ENCODE results near the gene HOGA1.

HOGA1 gene

DNA sequence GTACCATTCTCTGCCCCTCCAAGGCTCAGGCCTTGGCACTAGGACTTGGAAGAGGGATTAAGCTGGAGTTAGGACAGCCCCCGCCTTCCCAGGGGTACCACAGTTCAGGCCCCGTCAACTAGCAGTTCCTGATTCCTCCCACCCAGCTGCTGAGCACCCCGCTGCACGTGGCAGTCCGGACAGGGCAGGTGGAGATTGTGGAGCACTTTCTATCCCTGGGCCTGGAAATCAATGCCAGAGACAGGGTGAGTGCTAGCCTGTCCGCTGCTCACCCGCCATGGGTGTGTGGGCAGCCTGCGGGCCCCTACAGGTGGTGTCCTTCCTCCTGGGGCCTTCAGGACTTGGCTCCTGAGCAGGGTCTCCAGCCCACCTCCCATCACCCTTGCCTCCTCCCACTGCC is 2.0 kb upstream of the HOGA1 start:
- TF ChIP-seq, protein P1, sequence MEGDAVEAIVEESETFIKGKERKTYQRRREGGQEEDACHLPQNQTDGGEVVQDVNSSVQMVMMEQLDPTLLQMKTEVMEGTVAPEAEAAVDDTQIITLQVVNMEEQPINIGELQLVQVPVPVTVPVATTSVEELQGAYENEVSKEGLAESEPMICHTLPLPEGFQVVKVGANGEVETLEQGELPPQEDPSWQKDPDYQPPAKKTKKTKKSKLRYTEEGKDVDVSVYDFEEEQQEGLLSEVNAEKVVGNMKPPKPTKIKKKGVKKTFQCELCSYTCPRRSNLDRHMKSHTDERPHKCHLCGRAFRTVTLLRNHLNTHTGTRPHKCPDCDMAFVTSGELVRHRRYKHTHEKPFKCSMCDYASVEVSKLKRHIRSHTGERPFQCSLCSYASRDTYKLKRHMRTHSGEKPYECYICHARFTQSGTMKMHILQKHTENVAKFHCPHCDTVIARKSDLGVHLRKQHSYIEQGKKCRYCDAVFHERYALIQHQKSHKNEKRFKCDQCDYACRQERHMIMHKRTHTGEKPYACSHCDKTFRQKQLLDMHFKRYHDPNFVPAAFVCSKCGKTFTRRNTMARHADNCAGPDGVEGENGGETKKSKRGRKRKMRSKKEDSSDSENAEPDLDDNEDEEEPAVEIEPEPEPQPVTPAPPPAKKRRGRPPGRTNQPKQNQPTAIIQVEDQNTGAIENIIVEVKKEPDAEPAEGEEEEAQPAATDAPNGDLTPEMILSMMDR (IDR thresholded peaks at IDR 0.05; ENCODE audit: low read length) = no peak
- TF ChIP-seq EZH2 (IDR thresholded peaks at IDR 0.05; ENCODE audit: borderline replicate concordance, low read length) = no peak

DNA sequence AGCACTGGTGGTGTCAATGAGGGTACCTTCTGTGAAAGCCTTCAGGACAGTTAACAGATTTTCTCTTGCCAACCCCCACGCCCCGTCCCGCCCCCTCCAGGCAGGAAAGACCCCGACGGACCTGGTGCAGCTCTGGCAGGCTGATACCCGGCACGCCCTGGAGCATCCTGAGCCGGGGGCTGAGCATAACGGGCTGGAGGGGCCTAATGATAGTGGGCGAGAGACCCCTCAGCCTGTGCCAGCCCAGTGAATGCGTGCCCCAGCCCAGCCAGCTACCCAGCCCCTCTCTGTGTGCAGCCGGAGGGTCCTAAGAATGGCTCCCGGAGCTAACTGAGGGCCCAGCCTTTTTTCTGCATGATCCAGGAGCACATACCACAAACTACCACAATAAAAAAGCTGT is 713 bp upstream of the HOGA1 start:
- Histone ChIP-seq H3K9me3 (ENCODE audit: low read length) (no peaks in the 10 kb centered on the region), H3K27me3 (ENCODE audit: insufficient read depth, low read length) (no peaks in the 10 kb centered on the region), H3K27ac (ENCODE audit: low read depth, low read length, poor library complexity, severe bottlenecking) (no peak overlapping the region), H3K79me2 (ENCODE audit: insufficient read depth, low read length) (no peaks in the 10 kb centered on the region), H3F3A (ENCODE audit: insufficient read depth, low read length) (no peaks in the 10 kb centered on the region), H3K4me2 (ENCODE audit: low read length) (no peak overlapping the region), H4K20me1 (ENCODE audit: insufficient read depth, low read length) (no peaks in the 10 kb centered on the region), H3K9me2 (ENCODE audit: low read depth, low read length) (no peaks in the 10 kb centered on the region), H2AFZ (ENCODE audit: low read length) (no peak overlapping the region), H3K36me3 (ENCODE audit: insufficient read depth, low read length) (no peaks in the 10 kb centered on the region), H3K4me3 (ENCODE audit: low read depth, low read length, poor library complexity, severe bottlenecking) (no peak overlapping the region), H3K9ac (ENCODE audit: low read length) (no peak overlapping the region), H3K4me1 (ENCODE audit: insufficient read depth, low read length, severe bottlenecking) (no peaks in the 10 kb centered on the region)
- TF ChIP-seq, protein P1 (IDR thresholded peaks at IDR 0.05; ENCODE audit: low read length) = no peak
- no peak for TF ChIP-seq EZH2 (IDR thresholded peaks at IDR 0.05; ENCODE audit: borderline replicate concordance, low read length)

More for the DNA sequence above, 2.0 kb upstream of the HOGA1 start:
- Histone ChIP-seq H3K4me2 (ENCODE audit: low read length) (no peak overlapping the region), H3K79me2 (ENCODE audit: insufficient read depth, low read length) (no peaks in the 10 kb centered on the region), H3K9me3 (ENCODE audit: low read length) (no peaks in the 10 kb centered on the region), H3K36me3 (ENCODE audit: insufficient read depth, low read length) (no peaks in the 10 kb centered on the region), H3F3A (ENCODE audit: insufficient read depth, low read length) (no peaks in the 10 kb centered on the region), H4K20me1 (ENCODE audit: insufficient read depth, low read length) (no peaks in the 10 kb centered on the region), H3K4me1 (ENCODE audit: insufficient read depth, low read length, severe bottlenecking) (no peaks in the 10 kb centered on the region), H3K27ac (ENCODE audit: low read depth, low read length, poor library complexity, severe bottlenecking) (no peak overlapping the region), H3K9ac (ENCODE audit: low read length) (no peak overlapping the region), H3K9me2 (ENCODE audit: low read depth, low read length) (no peaks in the 10 kb centered on the region), H2AFZ (ENCODE audit: low read length) (no peak overlapping the region), H3K27me3 (ENCODE audit: insufficient read depth, low read length) (no peaks in the 10 kb centered on the region), H3K4me3 (ENCODE audit: low read depth, low read length, poor library complexity, severe bottlenecking) (no peak overlapping the region)

DNA sequence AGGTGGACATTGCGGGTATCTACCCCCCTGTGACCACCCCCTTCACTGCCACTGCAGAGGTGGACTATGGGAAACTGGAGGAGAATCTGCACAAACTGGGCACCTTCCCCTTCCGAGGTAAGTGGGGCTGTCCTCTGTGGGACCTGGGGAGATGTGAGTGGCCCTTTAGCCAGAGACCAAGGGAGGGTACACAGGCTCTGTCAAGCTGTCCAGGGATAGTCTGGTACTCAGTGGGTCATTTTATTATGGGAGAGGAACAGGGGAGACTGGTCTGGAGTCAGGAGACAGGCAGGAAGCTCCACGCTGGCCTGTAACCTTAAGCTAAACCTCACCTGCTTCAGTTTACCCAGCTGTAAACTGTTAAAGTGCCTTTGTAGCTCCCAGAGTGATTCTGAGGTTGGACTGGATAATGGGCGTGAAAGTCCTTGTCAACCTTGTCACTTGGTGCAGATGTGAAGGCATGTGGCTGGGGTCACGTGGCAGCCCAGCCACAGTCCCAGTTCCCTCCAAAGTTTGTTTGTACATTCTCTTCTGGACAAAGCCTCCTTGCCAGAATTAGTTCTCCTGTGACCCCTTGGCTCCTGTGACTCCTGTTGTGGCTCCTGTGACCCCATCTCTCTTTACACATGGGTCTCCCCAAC is 729 bp downstream of the HOGA1 start:
- H2AFZ ChIP-seq (ENCODE audit: low read length) = no peak overlapping the region
- no peaks in the 10 kb centered on the region for H3K9me2 ChIP-seq (ENCODE audit: low read depth, low read length)
- no peak for TF ChIP-seq EZH2 (IDR thresholded peaks at IDR 0.05; ENCODE audit: borderline replicate concordance, low read length)
- TF ChIP-seq, protein P1 (IDR thresholded peaks at IDR 0.05; ENCODE audit: low read length) = no peak
- H3K27ac ChIP-seq (ENCODE audit: low read depth, low read length, poor library complexity, severe bottlenecking) = no peak overlapping the region
- H4K20me1 ChIP-seq (ENCODE audit: insufficient read depth, low read length) = no peaks in the 10 kb centered on the region
- no peaks in the 10 kb centered on the region for H3K36me3 ChIP-seq (ENCODE audit: insufficient read depth, low read length)
- no peak overlapping the region for H3K9ac ChIP-seq (ENCODE audit: low read length)
- no peak overlapping the region for H3K4me3 ChIP-seq (ENCODE audit: low read depth, low read length, poor library complexity, severe bottlenecking)
- no peak overlapping the region for H3K4me2 ChIP-seq (ENCODE audit: low read length)
- H3K9me3 ChIP-seq (ENCODE audit: low read length) = no peaks in the 10 kb centered on the region
- no peaks in the 10 kb centered on the region for H3F3A ChIP-seq (ENCODE audit: insufficient read depth, low read length)
- H3K79me2 ChIP-seq (ENCODE audit: insufficient read depth, low read length) = no peaks in the 10 kb centered on the region
- no peaks in the 10 kb centered on the region for H3K27me3 ChIP-seq (ENCODE audit: insufficient read depth, low read length)
- no peaks in the 10 kb centered on the region for H3K4me1 ChIP-seq (ENCODE audit: insufficient read depth, low read length, severe bottlenecking)
